OCI-LY3 (cell line): Measurements from ENCODE around the gene B9D2.

ENCODE experiments used
- H2AFZ ChIP-seq: fragments of 200-600, 300-600 bp; shearing (Covaris generic); 2 replicates; pipeline ENCODE4 v1.6.0; 2014; ENCODE audit warnings: antibody characterized with exemption, low read depth, low read length
- H3K27ac ChIP-seq: fragments of 200-600, 300-600 bp; sonication (generic); 2 replicates; pipeline ENCODE4 v1.5.1; 2014; ENCODE audit warnings: mild to moderate bottlenecking, low read length, moderate library complexity, mixed read lengths
- H3K27me3 ChIP-seq: fragments of 200-600, 300-600 bp; sonication (generic); 2 replicates; pipeline ENCODE4 v1.6.1; 2014; ENCODE audit warnings: low read depth, low read length, mixed read lengths
- H3K36me3 ChIP-seq: fragments of 200-600, 300-600 bp; sonication (generic); replicated peaks from 2 replicates; pipeline ENCODE3; 2014; ENCODE audit warnings: low read depth, low read length, mixed read lengths
- H3K4me1 ChIP-seq: fragments of 300-600, 200-600 bp; sonication (generic); 2 replicates; pipeline ENCODE4 v1.6.1; 2014; ENCODE audit warnings: low read length, mixed read lengths
- H3K4me2 ChIP-seq: fragments of 200-600, 300-600 bp; sonication (generic); 2 replicates; pipeline ENCODE4 v1.6.1; 2014; ENCODE audit warnings: low read length, mixed read lengths
- H3K4me3 ChIP-seq: fragments of 300-600, 200-600 bp; sonication (generic); 2 replicates; pipeline ENCODE4 v1.5.1; 2014; ENCODE audit warnings: antibody characterized with exemption, mild to moderate bottlenecking, low read length, moderate library complexity
- H3K79me2 ChIP-seq: fragments of 300-600, 200-600 bp; shearing (Covaris generic); 2 replicates; pipeline ENCODE4 v1.6.1; 2014; ENCODE audit warnings: mild to moderate bottlenecking, low read length, mixed read lengths
- H3K9ac ChIP-seq: fragments of 300-600, 200-600 bp; shearing (Covaris generic); 2 replicates; pipeline ENCODE4 v1.6.0; 2014; ENCODE audit warnings: mild to moderate bottlenecking, low read length, moderate library complexity
- H3K9me3 ChIP-seq: fragments of 200-600, 300-600 bp; shearing (Covaris generic); 2 replicates; pipeline ENCODE4 v1.6.1; 2014; ENCODE audit warnings: low read length, mixed read lengths; ENCODE audit not compliant: insufficient read depth
- H4K20me1 ChIP-seq: fragments of 200-600, 300-600 bp; sonication (generic); 2 replicates; pipeline ENCODE4 v1.6.1; 2016; ENCODE audit warnings: low read length, mixed read lengths; ENCODE audit not compliant: insufficient read depth
- EZH2phosphoT487 ChIP-seq: fragments of 200-600 bp; shearing (Covaris generic); IDR thresholded peaks from 2 replicates; pipeline ENCODE4 v1.6.1; 2018; ENCODE audit warnings: antibody characterized with exemption, mixed run types, low read depth
- TF ChIP-seq, protein P1 (sequence below): fragments of 200-600, 300-600 bp; sonication (generic); IDR thresholded peaks from 2 replicates; pipeline ENCODE4 v1.5.1; 2014; ENCODE audit warnings: antibody characterized with exemption, low read length, low read depth

Gene B9D2

DNA sequence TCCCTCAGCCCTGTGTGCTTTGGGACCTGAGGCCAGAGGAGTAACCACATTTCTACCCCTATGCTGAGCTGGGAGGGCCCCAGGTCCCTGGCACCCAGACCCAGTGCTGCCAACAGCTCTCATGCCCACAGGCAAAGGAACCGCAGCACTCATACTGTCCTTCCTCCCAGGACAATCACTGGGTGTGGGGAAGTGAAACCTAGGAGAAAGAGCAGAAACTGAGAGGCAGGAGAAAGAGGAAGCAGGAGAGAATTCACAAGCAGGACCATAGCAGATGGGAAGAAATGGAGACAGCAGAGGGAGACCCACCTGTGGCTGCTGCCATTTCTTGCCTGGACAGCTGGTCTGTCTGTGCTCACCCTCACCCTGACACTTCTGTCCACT lies 35.1 kb downstream of the B9D2 start:
- no peak overlapping the region for H3K9ac ChIP-seq
- peak overlapping the region; percentile 16 for H3K27ac ChIP-seq
- H3K4me1 ChIP-seq: peaks cover 32% of the 10 kb centered on the region

DNA sequence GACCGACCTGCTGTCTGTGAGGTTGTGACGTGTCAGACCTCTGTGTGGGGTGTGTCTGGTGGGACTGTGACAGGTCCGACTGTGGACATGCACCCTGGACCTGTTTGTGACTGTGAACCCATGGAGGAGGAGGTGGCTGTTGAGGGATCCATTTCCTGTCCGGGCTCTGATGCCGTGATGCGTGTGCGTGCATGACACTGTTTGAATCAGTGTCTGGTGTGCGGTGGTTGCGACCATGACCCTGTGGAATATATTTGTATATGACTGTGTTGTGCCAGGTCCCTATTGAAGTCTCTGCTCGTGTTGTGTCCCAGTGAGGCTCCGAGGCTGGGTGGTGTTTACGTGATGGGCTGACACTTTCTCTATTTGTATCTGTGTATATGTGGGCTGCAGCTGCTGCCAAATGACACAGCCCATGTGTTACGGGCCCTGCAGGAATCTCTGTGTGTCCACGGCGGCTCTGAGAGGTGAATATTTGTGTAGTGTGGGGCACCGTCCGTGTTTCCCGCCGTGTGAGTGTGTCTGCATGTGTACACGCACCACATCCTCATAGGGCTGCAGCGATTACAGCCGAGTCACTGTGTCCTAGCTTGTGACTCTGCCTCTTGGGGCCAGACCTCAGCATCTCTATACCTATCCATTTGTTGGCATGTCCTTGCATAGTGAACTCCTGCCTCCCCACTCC lies 35.6 kb downstream of the B9D2 start:
- Histone ChIP-seq H4K20me1 (peaks cover 41% of the 10 kb centered on the region), H3K36me3 (peaks cover 61% of the 10 kb centered on the region), H3K79me2 (peaks cover 39% of the 10 kb centered on the region), H2AFZ (no peak overlapping the region), H3K9ac (no peak overlapping the region), H3K27me3 (no peaks in the 10 kb centered on the region), H3K4me1 (peaks cover 32% of the 10 kb centered on the region), H3K27ac (peak overlapping the region; percentile 16), H3K4me2 (peak overlapping the region; percentile 43), H3K4me3 (no peak overlapping the region), H3K9me3 (no peaks in the 10 kb centered on the region)
- TF ChIP-seq, protein P1, sequence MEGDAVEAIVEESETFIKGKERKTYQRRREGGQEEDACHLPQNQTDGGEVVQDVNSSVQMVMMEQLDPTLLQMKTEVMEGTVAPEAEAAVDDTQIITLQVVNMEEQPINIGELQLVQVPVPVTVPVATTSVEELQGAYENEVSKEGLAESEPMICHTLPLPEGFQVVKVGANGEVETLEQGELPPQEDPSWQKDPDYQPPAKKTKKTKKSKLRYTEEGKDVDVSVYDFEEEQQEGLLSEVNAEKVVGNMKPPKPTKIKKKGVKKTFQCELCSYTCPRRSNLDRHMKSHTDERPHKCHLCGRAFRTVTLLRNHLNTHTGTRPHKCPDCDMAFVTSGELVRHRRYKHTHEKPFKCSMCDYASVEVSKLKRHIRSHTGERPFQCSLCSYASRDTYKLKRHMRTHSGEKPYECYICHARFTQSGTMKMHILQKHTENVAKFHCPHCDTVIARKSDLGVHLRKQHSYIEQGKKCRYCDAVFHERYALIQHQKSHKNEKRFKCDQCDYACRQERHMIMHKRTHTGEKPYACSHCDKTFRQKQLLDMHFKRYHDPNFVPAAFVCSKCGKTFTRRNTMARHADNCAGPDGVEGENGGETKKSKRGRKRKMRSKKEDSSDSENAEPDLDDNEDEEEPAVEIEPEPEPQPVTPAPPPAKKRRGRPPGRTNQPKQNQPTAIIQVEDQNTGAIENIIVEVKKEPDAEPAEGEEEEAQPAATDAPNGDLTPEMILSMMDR: no peak
- no peak for TF ChIP-seq EZH2phosphoT487

More for the DNA sequence above, 35.1 kb downstream of the B9D2 start:
- Histone ChIP-seq H3K79me2 (peaks cover 42% of the 10 kb centered on the region), H4K20me1 (peaks cover 41% of the 10 kb centered on the region), H2AFZ (no peak overlapping the region), H3K27me3 (no peaks in the 10 kb centered on the region), H3K36me3 (peaks cover 65% of the 10 kb centered on the region), H3K9me3 (no peaks in the 10 kb centered on the region), H3K4me3 (no peak overlapping the region), H3K4me2 (peak overlapping the region; percentile 43; the same call in 1 of the 2 replicates)
- no peak for TF ChIP-seq EZH2phosphoT487
- TF ChIP-seq, protein P1: no peak

DNA sequence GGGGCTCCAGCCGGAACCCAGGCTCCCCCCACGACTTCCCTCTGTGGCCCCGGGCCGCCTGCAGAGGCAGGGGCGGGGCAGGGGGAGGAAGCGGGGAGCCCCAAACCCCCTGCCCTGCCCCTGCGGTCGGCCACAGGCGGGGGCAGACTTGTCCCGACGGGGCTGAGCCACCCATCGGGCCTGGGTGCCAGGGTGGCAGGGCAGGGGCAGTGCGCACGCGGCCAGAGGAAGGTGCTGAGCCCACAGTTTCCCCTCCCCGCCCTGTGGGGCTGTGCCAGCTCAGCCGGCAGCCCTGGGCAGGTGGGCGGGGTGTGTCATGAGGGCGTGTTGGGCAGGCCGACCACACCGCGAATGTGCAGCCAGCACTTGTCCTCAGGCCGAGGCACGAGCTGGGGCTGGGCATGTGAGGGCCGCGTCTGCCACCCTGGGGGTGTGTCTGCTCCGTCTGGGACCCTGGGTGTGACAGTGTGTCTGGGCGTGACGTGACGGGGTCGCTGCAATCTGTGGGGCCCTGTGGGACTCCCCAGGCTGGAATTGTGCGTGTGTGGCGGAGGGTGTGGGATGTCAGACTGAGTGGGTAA lies 36.3 kb downstream of the B9D2 start:
- Histone ChIP-seq H3K4me2 (peak overlapping the region; percentile 43), H3K27ac (peak overlapping the region; percentile 21; the same call in 1 of the 2 replicates), H3K4me3 (peak overlapping the region; percentile 16; the same call in 1 of the 2 replicates), H3K9ac (no peak overlapping the region), H3K79me2 (peaks cover 39% of the 10 kb centered on the region), H2AFZ (no peak overlapping the region), H3K36me3 (peaks cover 59% of the 10 kb centered on the region), H3K4me1 (peaks cover 32% of the 10 kb centered on the region), H3K9me3 (no peaks in the 10 kb centered on the region), H3K27me3 (no peaks in the 10 kb centered on the region), H4K20me1 (peaks cover 41% of the 10 kb centered on the region)
- TF ChIP-seq, protein P1: no peak
- no peak for TF ChIP-seq EZH2phosphoT487

DNA sequence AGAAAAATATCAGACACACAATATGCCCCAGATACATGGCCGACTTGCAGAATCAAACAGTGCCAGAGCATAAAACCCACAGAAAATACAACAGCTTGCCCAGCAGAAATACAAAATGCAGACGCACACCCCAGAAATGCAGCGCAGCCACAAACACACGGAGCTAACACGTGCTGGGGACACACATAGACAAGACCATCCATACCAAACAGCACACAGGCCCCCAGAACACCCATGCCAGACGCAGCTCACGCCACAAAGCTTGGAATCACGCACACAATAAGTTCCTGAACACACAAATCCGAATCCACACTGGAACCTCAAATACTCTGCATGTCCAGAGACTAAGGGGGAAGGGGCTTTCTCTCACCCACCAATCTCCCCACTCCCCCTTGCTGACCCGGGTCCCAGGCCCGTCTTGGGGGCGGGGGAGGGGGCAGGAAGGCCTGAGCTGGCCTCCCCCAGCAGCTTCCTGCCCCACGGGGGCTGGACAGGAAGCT lies 36.8 kb downstream of the B9D2 start:
- no peak overlapping the region for H3K4me3 ChIP-seq

More for the DNA sequence above, 36.8 kb downstream of the B9D2 start:
- no peak for TF ChIP-seq EZH2phosphoT487
- TF ChIP-seq, protein P1: no peak
- Histone ChIP-seq H3K9me3 (no peaks in the 10 kb centered on the region), H3K4me2 (peak overlapping the region; percentile 43; the same call in 1 of the 2 replicates), H3K27me3 (no peaks in the 10 kb centered on the region), H4K20me1 (peaks cover 39% of the 10 kb centered on the region), H2AFZ (no peak overlapping the region), H3K79me2 (peaks cover 37% of the 10 kb centered on the region), H3K27ac (peak overlapping the region; percentile 21; the same call in 1 of the 2 replicates), H3K36me3 (peaks cover 59% of the 10 kb centered on the region), H3K4me1 (peaks cover 32% of the 10 kb centered on the region), H3K9ac (no peak overlapping the region)
